OCI-LY3 (cell line): ENCODE results near the gene TESK2.

ENCODE experiments used
- CTCF ChIP-seq: fragments of 200-600, 300-600 bp; sonication (generic); IDR thresholded peaks from 2 replicates; pipeline ENCODE4 v1.5.1; 2014; ENCODE audit warnings: antibody characterized with exemption, low read length, low read depth
- EZH2phosphoT487 ChIP-seq: fragments of 200-600 bp; shearing (Covaris generic); IDR thresholded peaks from 2 replicates; pipeline ENCODE4 v1.6.1; 2018; ENCODE audit warnings: antibody characterized with exemption, mixed run types, low read depth

DNA sequence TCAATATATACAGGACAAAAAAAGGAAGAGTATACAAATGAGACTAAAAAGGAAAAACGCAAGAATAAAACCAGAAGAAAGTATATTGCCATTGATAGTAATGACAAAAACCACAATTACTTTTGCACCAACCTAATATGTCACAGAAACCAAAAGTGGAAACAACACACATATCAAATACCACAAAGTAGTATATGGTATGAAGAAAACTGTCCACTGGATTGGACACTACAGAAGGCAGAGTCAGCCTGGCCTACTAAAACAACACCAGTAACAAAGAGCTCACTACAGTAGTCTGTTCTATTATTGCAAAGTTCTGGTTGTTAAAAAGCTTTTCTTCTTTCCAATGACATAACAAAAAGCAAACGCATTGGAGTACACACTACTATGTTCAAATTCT lies 17.7 kb downstream of the TESK2 start:
- TF ChIP-seq CTCF (no peak), EZH2phosphoT487 (no peak)
